Medulla oblongata (tissue), 1 donor: ENCODE measurements around the gene RAB11B.
"Not testable (repeated sequence)": the region's sequence is repeated elsewhere in the genome, so short reads cannot be mapped to it uniquely, and the experiment has no call there.

Experiments
- DNase-seq: peaks from one replicate; pipeline ENCODE4 v3.0.0-alpha.2; 2015; ENCODE audit errors: extremely low spot score

Gene RAB11B

GRCh38 chr19:8393871-8394250, 3.7 kb downstream of the RAB11B start:
- DNase-seq: peak; percentile 94

GRCh38 chr19:8395621-8396082, 5.5 kb downstream of the RAB11B start:
- no peak for DNase-seq

GRCh38 chr19:8396185-8396562, 6.0 kb downstream of the RAB11B start:
- DNase-seq: no peak

GRCh38 chr19:8396563-8397203, 6.5 kb downstream of the RAB11B start:
- DNase-seq: peak; percentile 81

GRCh38 chr19:8397271-8397670, 7.1 kb downstream of the RAB11B start:
- DNase-seq: no peak

- no peak for DNase-seq
Observed at GRCh38 chr19:8397746-8398310, 7.7 kb downstream of the RAB11B start.

GRCh38 chr19:8398311-8398771, 8.2 kb downstream of the RAB11B start:
- no peak for DNase-seq

- no peak for DNase-seq
Observed at GRCh38 chr19:8399681-8400188, 9.6 kb downstream of the RAB11B start.

GRCh38 chr19:8401981-8402411, 11.8 kb downstream of the RAB11B start:
- no peak for DNase-seq

- DNase-seq: no peak
Observed at GRCh38 chr19:8403098-8403819, 13.1 kb downstream of the RAB11B start.

- DNase-seq: no peak
Observed at GRCh38 chr19:8403820-8404109, 13.6 kb downstream of the RAB11B start.

GRCh38 chr19:8404391-8405151, 14.4 kb downstream of the RAB11B start:
- no peak for DNase-seq

- not testable (repeated sequence) for DNase-seq
Observed at GRCh38 chr19:8410718-8411117, 20.6 kb downstream of the RAB11B start.

- peak; percentile 98 for DNase-seq
Observed at GRCh38 chr19:8412783-8413628, 22.8 kb downstream of the RAB11B start, which contains the start of gene MARCHF2. MARCHF2 (plus strand) TSS chr19:8413305; CDS start chr19:8421841, 8,536 bp downstream.

GRCh38 chr19:8413629-8413995, 23.5 kb downstream of the RAB11B start:
- DNase-seq: no peak

- DNase-seq: no peak
Observed at GRCh38 chr19:8416796-8417195, 26.6 kb downstream of the RAB11B start.

- no peak for DNase-seq
Observed at GRCh38 chr19:8421484-8422461, 31.6 kb downstream of the RAB11B start.

GRCh38 chr19:8423817-8424223, 33.7 kb downstream of the RAB11B start:
- DNase-seq: peak; percentile 72

GRCh38 chr19:8425331-8425730, 35.2 kb downstream of the RAB11B start:
- not testable (repeated sequence) for DNase-seq

GRCh38 chr19:8426283-8426682, 36.1 kb downstream of the RAB11B start:
- no peak for DNase-seq
